Parathyroid adenoma (tissue), 2 donors: Measurements from ENCODE around the gene NDUFA7.

Experiments used
- H2AFZ ChIP-seq: fragments of 300-600 bp; sonication (generic); one replicate; pipeline ENCODE4 v1.7.0; 2017; ENCODE audit warnings: antibody characterized with exemption, mild to moderate bottlenecking
- H3K27ac ChIP-seq: fragments of 300-600 bp; sonication (generic); one replicate; pipeline ENCODE4 v1.7.0; 2017
- H3K27me3 ChIP-seq: fragments of 300-600 bp; sonication (generic); one replicate; pipeline ENCODE4 v1.7.0; 2017; ENCODE audit warnings: low read length; ENCODE audit not compliant: control insufficient read depth, insufficient read depth
- H3K36me3 ChIP-seq: fragments of 300-600 bp; sonication (generic); one replicate; pipeline ENCODE4 v1.7.0; 2017; ENCODE audit warnings: low read length; ENCODE audit not compliant: control insufficient read depth, insufficient read depth
- H3K4me1 ChIP-seq: fragments of 300-600 bp; sonication (generic); one replicate; pipeline ENCODE4 v1.7.0; 2017; ENCODE audit warnings: control low read depth
- H3K4me2 ChIP-seq: fragments of 300-600 bp; sonication (generic); one replicate; pipeline ENCODE4 v1.7.0; 2017; ENCODE audit warnings: low read length
- H3K4me3 ChIP-seq: fragments of 300-600 bp; sonication (generic); one replicate; pipeline ENCODE4 v1.7.0; 2017; ENCODE audit warnings: low read depth, low read length
- H3K79me2 ChIP-seq: fragments of 300-600 bp; sonication (generic); one replicate; pipeline ENCODE4 v1.7.0; 2017; ENCODE audit warnings: control low read depth
- H3K9ac ChIP-seq: fragments of 300-600 bp; sonication (generic); one replicate; pipeline ENCODE4 v1.7.0; 2017; ENCODE audit warnings: mild to moderate bottlenecking
- H3K9me3 ChIP-seq: fragments of 300-600 bp; sonication (generic); one replicate; pipeline ENCODE4 v1.7.0; 2017; ENCODE audit warnings: low read length; ENCODE audit not compliant: control insufficient read depth
- TF ChIP-seq, protein P1 (sequence below): fragments of 300-600 bp; sonication (generic); IDR thresholded peaks from one replicate; pipeline ENCODE4 v1.7.0; 2017; ENCODE audit warnings: antibody characterized with exemption, mild to moderate bottlenecking
- donor health status: primary hyperparathyroidism.

NDUFA7 gene

DNA sequence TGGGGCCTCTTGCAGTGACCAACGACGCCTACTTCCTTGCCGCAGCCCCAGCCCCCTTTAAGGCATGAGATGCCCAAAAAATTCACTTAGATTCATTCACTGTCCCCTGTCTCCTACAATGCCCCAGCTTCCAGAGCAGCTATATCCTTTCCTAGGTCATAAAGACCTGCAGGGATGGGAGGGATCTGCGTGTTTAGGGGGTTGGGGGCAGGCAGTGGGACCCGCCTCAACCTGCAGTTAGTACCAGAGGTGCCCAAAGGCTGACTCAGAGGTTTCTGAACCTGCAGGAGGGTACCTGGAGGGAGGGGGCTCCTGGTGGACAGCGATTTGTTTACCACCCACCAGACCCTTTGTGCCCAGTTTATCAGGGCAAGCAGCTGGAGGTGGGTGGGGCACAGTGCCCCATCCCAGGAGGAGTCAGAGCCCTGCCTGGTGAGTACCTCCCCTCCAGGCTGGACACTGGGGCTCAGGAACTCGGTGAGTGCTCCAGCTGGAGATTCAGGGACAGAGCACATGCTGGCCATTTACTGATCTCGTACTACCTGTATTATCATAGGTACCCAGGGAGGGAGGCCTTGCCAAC, 10.2 kb upstream of the NDUFA7 start:
- Histone ChIP-seq H3K79me2 (no peaks in the 10 kb centered on the region), H3K36me3 (no peaks in the 10 kb centered on the region), H3K4me2 (no peak overlapping the region), H3K27me3 (no peaks in the 10 kb centered on the region), H2AFZ (no peak overlapping the region), H3K9me3 (no peaks in the 10 kb centered on the region), H3K4me1 (no peaks in the 10 kb centered on the region), H3K9ac (no peak overlapping the region), H3K27ac (no peak overlapping the region), H3K4me3 (no peak overlapping the region)
- TF ChIP-seq, protein P1, sequence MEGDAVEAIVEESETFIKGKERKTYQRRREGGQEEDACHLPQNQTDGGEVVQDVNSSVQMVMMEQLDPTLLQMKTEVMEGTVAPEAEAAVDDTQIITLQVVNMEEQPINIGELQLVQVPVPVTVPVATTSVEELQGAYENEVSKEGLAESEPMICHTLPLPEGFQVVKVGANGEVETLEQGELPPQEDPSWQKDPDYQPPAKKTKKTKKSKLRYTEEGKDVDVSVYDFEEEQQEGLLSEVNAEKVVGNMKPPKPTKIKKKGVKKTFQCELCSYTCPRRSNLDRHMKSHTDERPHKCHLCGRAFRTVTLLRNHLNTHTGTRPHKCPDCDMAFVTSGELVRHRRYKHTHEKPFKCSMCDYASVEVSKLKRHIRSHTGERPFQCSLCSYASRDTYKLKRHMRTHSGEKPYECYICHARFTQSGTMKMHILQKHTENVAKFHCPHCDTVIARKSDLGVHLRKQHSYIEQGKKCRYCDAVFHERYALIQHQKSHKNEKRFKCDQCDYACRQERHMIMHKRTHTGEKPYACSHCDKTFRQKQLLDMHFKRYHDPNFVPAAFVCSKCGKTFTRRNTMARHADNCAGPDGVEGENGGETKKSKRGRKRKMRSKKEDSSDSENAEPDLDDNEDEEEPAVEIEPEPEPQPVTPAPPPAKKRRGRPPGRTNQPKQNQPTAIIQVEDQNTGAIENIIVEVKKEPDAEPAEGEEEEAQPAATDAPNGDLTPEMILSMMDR = no peak

DNA sequence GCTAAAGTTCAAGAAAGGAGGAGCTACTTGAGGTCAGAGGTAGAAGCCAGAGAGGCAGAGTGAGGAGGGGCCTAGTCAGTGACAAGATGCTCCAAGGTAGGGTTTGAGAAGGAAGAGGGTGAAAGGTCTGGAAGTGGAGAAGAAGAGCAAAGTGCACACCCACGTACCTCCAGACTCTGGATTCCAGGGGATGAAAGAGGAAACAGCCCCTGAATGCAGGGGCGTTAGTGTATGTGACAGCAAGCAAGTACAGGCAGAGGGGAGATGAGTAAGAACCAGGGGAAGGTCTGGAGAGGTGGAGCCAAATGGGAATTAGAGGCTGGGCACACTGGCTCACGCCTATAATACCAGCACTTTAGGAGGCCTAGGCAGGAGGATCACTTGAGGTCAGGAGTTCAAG, 8.8 kb upstream of the NDUFA7 start:
- Histone ChIP-seq H3K4me2 (no peak overlapping the region), H2AFZ (no peak overlapping the region), H3K4me3 (no peak overlapping the region), H3K36me3 (no peaks in the 10 kb centered on the region), H3K9ac (no peak overlapping the region), H3K4me1 (no peaks in the 10 kb centered on the region), H3K9me3 (no peaks in the 10 kb centered on the region), H3K79me2 (no peaks in the 10 kb centered on the region), H3K27ac (no peak overlapping the region), H3K27me3 (no peaks in the 10 kb centered on the region)
- TF ChIP-seq, protein P1 = no peak

DNA sequence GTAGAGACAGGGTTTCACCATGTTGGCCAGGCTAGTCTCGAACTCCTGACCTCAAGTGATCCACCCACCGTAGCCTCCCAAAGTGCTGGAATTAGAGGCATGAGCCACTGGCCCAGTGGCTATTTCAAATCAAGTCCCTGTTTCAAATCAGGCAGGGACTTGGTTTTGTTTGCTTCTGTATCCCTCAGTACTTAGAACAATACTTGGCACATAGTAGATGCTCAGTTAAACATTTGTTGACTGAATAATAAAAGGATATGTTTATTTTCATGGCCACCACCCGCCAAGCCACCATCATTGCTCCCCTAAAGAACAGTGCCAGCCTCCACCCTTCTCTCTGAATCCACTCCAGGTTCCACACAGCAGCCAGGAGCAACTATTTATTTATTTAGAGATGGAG, 4.3 kb upstream of the NDUFA7 start:
- peaks cover 10% of the 10 kb centered on the region for H3K4me1 ChIP-seq
- H2AFZ ChIP-seq = no peak overlapping the region
- peaks cover 11% of the 10 kb centered on the region for H3K79me2 ChIP-seq
- H3K9ac ChIP-seq = no peak overlapping the region
- H3K9me3 ChIP-seq = no peaks in the 10 kb centered on the region
- no peak overlapping the region for H3K4me3 ChIP-seq
- H3K36me3 ChIP-seq = no peaks in the 10 kb centered on the region
- H3K27ac ChIP-seq = peak overlapping the region; percentile 34
- no peaks in the 10 kb centered on the region for H3K27me3 ChIP-seq
- no peak overlapping the region for H3K4me2 ChIP-seq
- TF ChIP-seq, protein P1 = no peak

DNA sequence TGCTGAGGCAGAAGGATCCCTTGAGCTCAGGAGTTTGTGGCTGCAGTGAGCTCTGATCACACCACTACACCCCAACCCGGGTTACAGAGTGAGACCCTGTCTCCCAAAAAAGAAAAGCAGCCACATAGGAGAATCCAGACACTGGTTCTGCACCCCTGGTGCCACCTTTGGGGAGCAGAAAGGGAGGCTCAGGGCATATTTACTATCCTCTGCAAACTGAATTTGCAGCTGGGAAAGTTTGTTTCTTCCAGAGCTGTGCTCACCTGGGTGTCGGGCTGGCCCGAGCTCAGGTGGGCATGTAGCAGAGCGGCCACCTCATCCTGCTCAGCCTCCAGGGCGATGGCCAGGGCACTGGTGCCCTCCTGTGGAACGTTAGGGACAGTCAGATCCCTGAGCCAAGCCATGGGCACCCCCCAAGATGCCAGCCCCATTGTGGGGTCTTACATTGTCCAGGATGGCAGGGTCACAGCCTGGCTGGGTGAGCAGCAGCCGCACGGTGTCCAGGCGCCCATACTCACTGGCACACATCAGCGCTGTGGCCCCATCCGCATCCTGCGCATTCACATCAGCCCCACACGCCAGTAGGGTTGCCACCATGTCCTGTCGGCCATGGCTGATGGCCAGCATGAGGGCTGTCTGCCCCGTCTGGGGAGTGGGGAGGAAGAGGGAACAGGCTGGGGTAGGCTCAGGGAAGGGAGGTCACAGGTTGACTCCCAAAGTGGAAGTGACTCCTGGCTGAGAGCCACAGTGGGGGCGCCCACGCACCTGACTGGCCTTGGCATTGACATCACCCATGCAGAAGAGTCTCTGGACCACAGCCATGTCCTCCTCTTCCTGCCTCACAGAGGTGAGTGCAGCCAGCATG, 3.2 kb upstream of the NDUFA7 start:
- Histone ChIP-seq H3K27me3 (no peaks in the 10 kb centered on the region), H3K9me3 (no peaks in the 10 kb centered on the region), H3K79me2 (peaks cover 18% of the 10 kb centered on the region), H2AFZ (peak overlapping the region; percentile 60), H3K9ac (no peak overlapping the region), H3K36me3 (no peaks in the 10 kb centered on the region), H3K27ac (peak overlapping the region; percentile 34), H3K4me1 (peaks cover 16% of the 10 kb centered on the region), H3K4me2 (peak overlapping the region; percentile 55), H3K4me3 (no peak overlapping the region)
- TF ChIP-seq, protein P1 = peak; percentile 8
